B cell (primary cell): ENCODE measurements around the gene PALD1. TPM values are rescaled to one million over a fixed set of nuclear protein-coding genes. Genes with fewer than 3 reads are reported as not detected.

Experiments used
- ATAC-seq: fragments of 200-7000 bp; cut with Tn5 transposase; one replicate; pipeline ENCODE4 v1.10.0; 2021; ENCODE audit warnings: low read depth, mild to moderate bottlenecking, moderate number of reproducible peaks, moderate library complexity
- CTCF ChIA-PET: fragments of 350-600 bp; sonication (Branson Sonifier 250); formaldehyde crosslinking; loops from one replicate; lab custom pipeline; 2021; ENCODE audit warnings: antibody characterized with exemption, inconsistent platforms; lab: Charles Lee
- POLR2A ChIA-PET: fragments of 350-600 bp; sonication (Branson Sonifier 250); formaldehyde crosslinking; loops from one replicate; lab custom pipeline; 2021; ENCODE audit warnings: antibody characterized with exemption; lab: Charles Lee
- DNase-seq: peaks from one replicate; pipeline ENCODE4 v3.0.0; 2013
- H2AFZ ChIP-seq: 2 replicates; pipeline ENCODE4 v1.6.1; 2012; ENCODE audit warnings: mild to moderate bottlenecking, low read depth, low read length; ENCODE audit not compliant: insufficient read depth, poor library complexity, severe bottlenecking
- H3K27ac ChIP-seq, 2 donors: 1 replicate in 1 of 2; 2 replicates in 1 of 2; pipeline ENCODE4 v1.5.1; 2012 to 2013; ENCODE audit warnings: low read length in 2 of 2, mild to moderate bottlenecking in 2 of 2, moderate library complexity in 1 of 2
- H3K27me3 ChIP-seq, 4 experiments: fragments of 200-600 bp in 1 of 4; sonication (generic) in 1 of 4; replicated peaks in 1 of 4; 1 replicate in 2 of 4; 2 replicates in 2 of 4; pipeline versions ENCODE4 v1.6.1 to v1.7.0; 2013 to 2016; ENCODE audit warnings: low read length in 3 of 4, mild to moderate bottlenecking in 2 of 4, mixed read lengths in 1 of 4, moderate library complexity in 1 of 4; ENCODE audit not compliant: insufficient read depth in 4 of 4, control insufficient read depth in 3 of 4; ENCODE audit errors: control extremely low read depth in 1 of 4
- H3K36me3 ChIP-seq, 2 experiments: replicated peaks in 1 of 2; 1 replicate in 1 of 2; 2 replicates in 1 of 2; pipeline versions ENCODE4 v1.6.1 to v1.7.1; 2013; ENCODE audit warnings: low read length in 1 of 2; ENCODE audit not compliant: insufficient read depth in 2 of 2, control insufficient read depth in 1 of 2; ENCODE audit errors: control extremely low read depth in 1 of 2, extremely low read depth in 1 of 2
- H3K4me1 ChIP-seq, 2 donors: fragments of 200-600 bp in 1 of 2; sonication (generic) in 1 of 2; 1 replicate in 1 of 2; 2 replicates in 1 of 2; pipeline versions ENCODE4 v1.5.1 to v1.6.1; 2013 to 2017; ENCODE audit warnings: low read length in 2 of 2; ENCODE audit not compliant: control insufficient read depth in 2 of 2, insufficient read depth in 2 of 2
- H3K4me2 ChIP-seq: replicated peaks from 2 replicates; pipeline ENCODE3; 2012; ENCODE audit warnings: mild to moderate bottlenecking, low read depth, low read length; ENCODE audit not compliant: poor library complexity, severe bottlenecking
- H3K4me3 ChIP-seq, 5 experiments: fragments of 200-600 bp in 1 of 5; sonication (generic) in 1 of 5; 1 replicate in 3 of 5; 2 replicates in 2 of 5; pipeline versions ENCODE4 v1.5.1 to v1.7.0; 2011 to 2016; ENCODE audit warnings: low read length in 4 of 5, mild to moderate bottlenecking in 4 of 5, low read depth in 2 of 5, control low read depth in 1 of 5, moderate library complexity in 1 of 5; ENCODE audit not compliant: insufficient read depth in 1 of 5; ENCODE audit errors: control extremely low read depth in 1 of 5, extremely low read depth in 1 of 5
- H3K79me2 ChIP-seq: fragments of 200-600 bp; sonication (generic); one replicate; pipeline ENCODE4 v1.6.0; 2016; ENCODE audit warnings: low read length; ENCODE audit not compliant: control insufficient read depth, insufficient read depth
- H3K9ac ChIP-seq: fragments of 200-600 bp; sonication (generic); 2 replicates; pipeline ENCODE4 v1.6.1; 2017; ENCODE audit warnings: mild to moderate bottlenecking, low read length, moderate library complexity
- H3K9me3 ChIP-seq, 3 donors: one replicate each; pipeline versions ENCODE4 v1.6.1 to v1.7.1; 2013; ENCODE audit warnings: low read length in 2 of 3; ENCODE audit not compliant: control insufficient read depth in 2 of 3, insufficient read depth in 1 of 3; ENCODE audit errors: control extremely low read depth in 1 of 3
- H4K20me1 ChIP-seq: 2 replicates; pipeline ENCODE4 v1.6.0; 2012; ENCODE audit warnings: mild to moderate bottlenecking, low read length; ENCODE audit not compliant: insufficient read depth, control insufficient read depth, poor library complexity, severe bottlenecking
- H3K27ac Mint-ChIP-seq: one replicate; pipeline ENCODE4 v1.8.0; 2021; ENCODE audit warnings: mixed read lengths
- H3K27me3 Mint-ChIP-seq: one replicate; pipeline ENCODE4 v1.8.0; 2021; ENCODE audit warnings: mixed read lengths
- H3K4me1 Mint-ChIP-seq: one replicate; pipeline ENCODE4 v1.8.0; 2021; ENCODE audit warnings: mixed read lengths
- H3K4me3 Mint-ChIP-seq: one replicate; pipeline ENCODE4 v1.8.0; 2021; ENCODE audit warnings: mixed read lengths
- H3K9me3 Mint-ChIP-seq: one replicate; pipeline ENCODE4 v1.8.0; 2022; ENCODE audit warnings: mixed read lengths; ENCODE audit not compliant: insufficient read depth
- EZH2 ChIP-seq: IDR thresholded peaks from 2 replicates; pipeline ENCODE4 v1.6.1; 2012; ENCODE audit warnings: borderline replicate concordance, low read depth, mild to moderate bottlenecking, moderate library complexity, low read length; ENCODE audit not compliant: insufficient read depth, poor library complexity, severe bottlenecking
- WGBS: methylation state at CpG from one replicate; pipeline ENCODE4 v1.1.5; 2013; ENCODE audit warnings: missing lambda C conversion rate; ENCODE audit not compliant: insufficient coverage; 5-methylcytosine and 5-hydroxymethylcytosine counted together
- intact Hi-C: fragments of 100-400 bp; cut with micrococcal nuclease; formaldehyde crosslinking; loops from one replicate; pipeline ENCODE4 v1.10.0; 2022
- polyA plus RNA-seq: library from polyadenylated mRNA; depleted of rRNA; stranded (reverse); fragments of >200 nt; gene quantifications from 2 replicates; pipeline ENCODE4 v1.2.3, GENCODE V29; 2012
- total RNA-seq, 2 donors: library from RNA; stranded (reverse); fragments of 120-200 nt in 1 of 2; gene quantifications; 1 replicate in 1 of 2; 2 replicates in 1 of 2; pipeline versions ENCODE4 v1.2.3 to v1.2.4, GENCODE V29; 2013 to 2022
- TF ChIP-seq, protein P1 (sequence below): fragments of 200-600 bp; IDR thresholded peaks from one replicate; pipeline ENCODE4 v1.8.0; 2022; ENCODE audit warnings: antibody characterized with exemption, mild to moderate bottlenecking

Gene PALD1
- total and polyA plus RNA-seq, 2 donors (not counting 1 experiment from before 2014, with no cell fraction given), result 2.2 to 2.8 TPM

DNA sequence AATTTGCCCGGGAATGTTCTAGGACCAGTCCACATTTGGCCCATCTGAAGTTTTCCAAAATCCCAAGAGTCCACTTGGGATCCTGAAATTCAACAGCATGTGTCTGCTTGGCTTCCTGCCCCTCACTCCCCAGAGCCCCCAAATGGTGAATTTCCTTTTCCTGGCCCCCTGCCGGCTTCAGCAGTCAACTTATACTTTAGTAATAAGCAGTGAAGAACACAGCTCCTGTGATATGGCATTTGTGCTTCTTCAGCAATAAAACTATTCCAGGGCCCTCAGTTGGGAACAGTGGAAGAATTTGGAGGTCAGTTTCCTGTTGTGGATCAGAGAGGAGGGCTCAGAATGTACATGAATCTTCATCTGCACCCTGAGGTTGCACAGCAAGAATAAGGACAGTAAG lies 72.9 kb downstream of the PALD1 start:
- H3K27ac Mint-ChIP-seq, result no peak overlapping the region
- no peak overlapping the region for H3K27ac ChIP-seq
- peaks cover 0 to 5% of the 10 kb centered on the region in 2 experiments for H3K36me3 ChIP-seq
- H3K27me3 ChIP-seq, result no peaks in the 10 kb centered on the region
- intact Hi-C loops, result loop anchor here (10.0 kb wide), 1 partner anchor 263 kb away; the partner anchor contains the start of gene SGPL1
- no peaks in the 10 kb centered on the region for H3K9me3 ChIP-seq
- no peaks in the 10 kb centered on the region for H3K4me1 Mint-ChIP-seq
- ChIA-PET CTCF (interaction anchor here (0.6 to 5.9 kb wide), 7 partner anchors 16 to 331 kb away, joined by 3 to 49 read pairs (median 5); no protein-coding TSS in a partner anchor), POLR2A (no interaction called here)
- H3K4me2 ChIP-seq, result no peak overlapping the region
- H3K4me1 ChIP-seq, result no peaks in the 10 kb centered on the region
- no peak for TF ChIP-seq EZH2
- TF ChIP-seq, protein P1, sequence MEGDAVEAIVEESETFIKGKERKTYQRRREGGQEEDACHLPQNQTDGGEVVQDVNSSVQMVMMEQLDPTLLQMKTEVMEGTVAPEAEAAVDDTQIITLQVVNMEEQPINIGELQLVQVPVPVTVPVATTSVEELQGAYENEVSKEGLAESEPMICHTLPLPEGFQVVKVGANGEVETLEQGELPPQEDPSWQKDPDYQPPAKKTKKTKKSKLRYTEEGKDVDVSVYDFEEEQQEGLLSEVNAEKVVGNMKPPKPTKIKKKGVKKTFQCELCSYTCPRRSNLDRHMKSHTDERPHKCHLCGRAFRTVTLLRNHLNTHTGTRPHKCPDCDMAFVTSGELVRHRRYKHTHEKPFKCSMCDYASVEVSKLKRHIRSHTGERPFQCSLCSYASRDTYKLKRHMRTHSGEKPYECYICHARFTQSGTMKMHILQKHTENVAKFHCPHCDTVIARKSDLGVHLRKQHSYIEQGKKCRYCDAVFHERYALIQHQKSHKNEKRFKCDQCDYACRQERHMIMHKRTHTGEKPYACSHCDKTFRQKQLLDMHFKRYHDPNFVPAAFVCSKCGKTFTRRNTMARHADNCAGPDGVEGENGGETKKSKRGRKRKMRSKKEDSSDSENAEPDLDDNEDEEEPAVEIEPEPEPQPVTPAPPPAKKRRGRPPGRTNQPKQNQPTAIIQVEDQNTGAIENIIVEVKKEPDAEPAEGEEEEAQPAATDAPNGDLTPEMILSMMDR, result no peak
- H3K4me3 Mint-ChIP-seq, result no peak overlapping the region
- H3K79me2 ChIP-seq, result no peaks in the 10 kb centered on the region
- no peak overlapping the region for H3K9ac ChIP-seq
- WGBS, result 100% methylated on average over 1 of the region's 2 CpGs
- ATAC-seq (no peak), DNase-seq (no peak)
- no peaks in the 10 kb centered on the region for H3K9me3 Mint-ChIP-seq
- H2AFZ ChIP-seq, result no peak overlapping the region
- H3K27me3 Mint-ChIP-seq, result no peaks in the 10 kb centered on the region
- H4K20me1 ChIP-seq, result no peaks in the 10 kb centered on the region
- no peak overlapping the region for H3K4me3 ChIP-seq

DNA sequence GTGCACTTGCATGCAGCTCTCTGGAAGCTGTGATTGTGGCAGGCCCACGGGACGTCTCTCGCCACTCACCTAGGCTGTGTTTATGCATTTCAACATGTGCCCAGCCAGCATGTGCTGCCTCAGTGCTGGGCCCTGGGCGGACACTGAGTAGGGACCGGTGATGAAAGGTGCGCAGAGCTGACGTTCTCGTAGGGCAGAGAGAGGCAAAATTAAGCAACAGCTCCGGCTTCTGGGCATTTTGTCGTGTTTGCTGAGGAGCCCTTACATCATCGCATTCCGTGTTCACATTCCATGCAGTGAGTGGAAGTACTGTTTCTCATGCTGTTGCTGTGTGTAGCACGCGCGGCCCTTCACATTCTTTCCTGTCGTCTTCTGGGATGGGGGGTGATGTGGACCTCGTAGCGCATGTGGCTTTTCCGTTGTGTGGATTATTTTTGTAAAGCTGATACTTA lies 73.4 kb downstream of the PALD1 start:
- Histone ChIP-seq H3K27me3 (no peaks in the 10 kb centered on the region), H2AFZ (no peak overlapping the region), H3K9ac (no peak overlapping the region), H3K4me2 (no peak overlapping the region), H3K4me1 (no peaks in the 10 kb centered on the region), H3K79me2 (no peaks in the 10 kb centered on the region), H3K36me3 (peaks cover 0 to 5% of the 10 kb centered on the region in 2 experiments), H3K9me3 (no peaks in the 10 kb centered on the region), H4K20me1 (no peaks in the 10 kb centered on the region), H3K27ac (no peak overlapping the region), H3K4me3 (no peak overlapping the region)
- TF ChIP-seq, protein P1, result no peak
- 98% methylated on average over 16 of the region's 19 CpGs for WGBS
- ATAC-seq (no peak), DNase-seq (no peak)
- CTCF ChIA-PET, result interaction anchor here (0.6 to 5.9 kb wide), 7 partner anchors 16 to 327 kb away, joined by 3 to 49 read pairs (median 5); no protein-coding TSS in a partner anchor
- H3K27me3 Mint-ChIP-seq, result no peaks in the 10 kb centered on the region
- H3K4me3 Mint-ChIP-seq, result no peak overlapping the region
- intact Hi-C loops, result loop anchor here (10.0 kb wide), 1 partner anchor 263 kb away; the partner anchor contains the start of gene SGPL1
- H3K9me3 Mint-ChIP-seq, result no peaks in the 10 kb centered on the region
- H3K4me1 Mint-ChIP-seq, result no peaks in the 10 kb centered on the region
- H3K27ac Mint-ChIP-seq, result no peak overlapping the region
- POLR2A ChIA-PET, result no interaction called here
